Posterior vena cava (tissue), 2 donors: ENCODE measurements around the gene AR. TPM values are rescaled to one million over a fixed set of nuclear protein-coding genes. Genes with fewer than 3 reads are reported as not detected.

Experiments used
- DNase-seq: peaks from one replicate; pipeline ENCODE4 v3.0.0-alpha.2; 2020; ENCODE audit warnings: low spot score
- intact Hi-C, 2 donors: fragments of 100-400 bp; cut with DNase I; formaldehyde crosslinking; loops; one replicate each; pipeline versions ENCODE4 v1.14.1 to v1.14.2; 2022 to 2023
- total RNA-seq, 2 donors: library from RNA; stranded (reverse); fragmentation: NEBNext Ultra II Directional; extraction: Animal tissue kit (Norgen Biotek cat#: 25700); gene quantifications; one replicate each; pipeline ENCODE4 v1.2.1, GENCODE V29; 2021
- donor health status: DM: yes; HTN: yes; CAD: no.
- donor health status: DM: yes; HTN: yes; CAD: no.

Gene AR
- total RNA-seq, 2 donors from 2014 or later = 12.3 to 15.4 TPM

GRCh38 chrX:67718926-67719325 lies 175.1 kb downstream of the AR start:
- DNase-seq = no peak
- intact Hi-C loops = loop anchor here in 1 of 2 donors (5.0 kb wide), 1 partner anchor 987 kb away; no protein-coding TSS in a partner anchor

DNA sequence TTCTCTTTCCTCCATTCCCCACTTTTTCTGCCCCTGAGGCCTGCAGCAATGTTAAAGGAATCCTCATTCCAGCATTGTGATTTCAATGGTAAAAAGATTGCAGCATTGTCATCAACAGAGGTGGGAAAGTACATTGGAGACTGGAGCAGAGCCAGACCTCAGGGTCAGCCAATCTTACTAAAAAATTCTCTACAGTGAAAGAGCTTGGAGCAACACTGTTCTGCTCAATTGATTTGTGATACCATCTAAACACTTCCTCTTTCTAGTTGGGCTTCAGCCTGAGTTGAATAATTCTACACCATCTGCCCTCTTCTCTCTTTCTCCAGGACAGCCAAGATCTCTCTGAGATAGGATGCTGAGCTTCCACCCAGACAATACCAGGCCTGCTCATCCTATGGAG lies 176.5 kb downstream of the AR start:
- no peak for DNase-seq
- intact Hi-C loops = no loop called here

DNA sequence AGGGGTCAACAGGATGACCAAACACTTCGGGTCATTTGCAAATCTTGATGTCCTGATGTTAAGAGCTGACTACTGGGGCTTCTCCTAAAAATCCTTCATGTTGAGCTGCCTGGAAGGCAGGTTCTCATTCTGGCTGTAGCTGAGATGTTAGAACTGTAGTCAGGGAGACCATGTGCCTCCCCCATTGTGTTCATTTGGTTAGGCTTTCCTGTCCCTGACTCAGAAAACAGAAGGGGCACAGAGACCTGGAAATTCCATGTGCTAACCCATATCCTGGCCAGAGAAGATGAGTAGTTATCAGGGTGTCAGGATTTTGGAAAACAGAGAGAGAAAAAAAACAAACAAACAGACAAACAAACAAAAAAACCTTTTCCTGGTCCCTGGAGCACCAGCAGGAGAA lies 177.5 kb downstream of the AR start:
- DNase-seq = no peak
- intact Hi-C loops = no loop called here

DNA sequence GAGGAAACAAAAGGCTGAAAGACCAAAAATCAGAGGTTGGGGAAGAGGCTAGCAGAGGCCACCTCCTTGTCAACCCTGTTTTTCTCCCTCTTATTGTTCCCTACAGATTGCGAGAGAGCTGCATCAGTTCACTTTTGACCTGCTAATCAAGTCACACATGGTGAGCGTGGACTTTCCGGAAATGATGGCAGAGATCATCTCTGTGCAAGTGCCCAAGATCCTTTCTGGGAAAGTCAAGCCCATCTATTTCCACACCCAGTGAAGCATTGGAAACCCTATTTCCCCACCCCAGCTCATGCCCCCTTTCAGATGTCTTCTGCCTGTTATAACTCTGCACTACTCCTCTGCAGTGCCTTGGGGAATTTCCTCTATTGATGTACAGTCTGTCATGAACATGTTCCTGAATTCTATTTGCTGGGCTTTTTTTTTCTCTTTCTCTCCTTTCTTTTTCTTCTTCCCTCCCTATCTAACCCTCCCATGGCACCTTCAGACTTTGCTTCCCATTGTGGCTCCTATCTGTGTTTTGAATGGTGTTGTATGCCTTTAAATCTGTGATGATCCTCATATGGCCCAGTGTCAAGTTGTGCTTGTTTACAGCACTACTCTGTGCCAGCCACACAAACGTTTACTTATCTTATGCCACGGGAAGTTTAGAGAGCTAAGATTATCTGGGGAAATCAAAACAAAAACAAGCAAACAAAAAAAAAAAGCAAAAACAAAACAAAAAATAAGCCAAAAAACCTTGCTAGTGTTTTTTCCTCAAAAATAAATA lies 179.9 kb downstream of the AR start:
- no peak for DNase-seq
- intact Hi-C loops = no loop called here

DNA sequence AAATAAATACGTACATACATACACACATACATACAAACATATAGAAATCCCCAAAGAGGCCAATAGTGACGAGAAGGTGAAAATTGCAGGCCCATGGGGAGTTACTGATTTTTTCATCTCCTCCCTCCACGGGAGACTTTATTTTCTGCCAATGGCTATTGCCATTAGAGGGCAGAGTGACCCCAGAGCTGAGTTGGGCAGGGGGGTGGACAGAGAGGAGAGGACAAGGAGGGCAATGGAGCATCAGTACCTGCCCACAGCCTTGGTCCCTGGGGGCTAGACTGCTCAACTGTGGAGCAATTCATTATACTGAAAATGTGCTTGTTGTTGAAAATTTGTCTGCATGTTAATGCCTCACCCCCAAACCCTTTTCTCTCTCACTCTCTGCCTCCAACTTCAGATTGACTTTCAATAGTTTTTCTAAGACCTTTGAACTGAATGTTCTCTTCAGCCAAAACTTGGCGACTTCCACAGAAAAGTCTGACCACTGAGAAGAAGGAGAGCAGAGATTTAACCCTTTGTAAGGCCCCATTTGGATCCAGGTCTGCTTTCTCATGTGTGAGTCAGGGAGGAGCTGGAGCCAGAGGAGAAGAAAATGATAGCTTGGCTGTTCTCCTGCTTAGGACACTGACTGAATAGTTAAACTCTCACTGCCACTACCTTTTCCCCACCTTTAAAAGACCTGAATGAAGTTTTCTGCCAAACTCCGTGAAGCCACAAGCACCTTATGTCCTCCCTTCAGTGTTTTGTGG lies 180.7 kb downstream of the AR start:
- intact Hi-C loops = no loop called here
- no peak for DNase-seq

GRCh38 chrX:67725471-67725870 lies 181.7 kb downstream of the AR start:
- DNase-seq = no peak
- intact Hi-C loops = no loop called here

GRCh38 chrX:67726018-67726417 lies 182.2 kb downstream of the AR start:
- intact Hi-C loops = no loop called here
- no peak for DNase-seq

DNA sequence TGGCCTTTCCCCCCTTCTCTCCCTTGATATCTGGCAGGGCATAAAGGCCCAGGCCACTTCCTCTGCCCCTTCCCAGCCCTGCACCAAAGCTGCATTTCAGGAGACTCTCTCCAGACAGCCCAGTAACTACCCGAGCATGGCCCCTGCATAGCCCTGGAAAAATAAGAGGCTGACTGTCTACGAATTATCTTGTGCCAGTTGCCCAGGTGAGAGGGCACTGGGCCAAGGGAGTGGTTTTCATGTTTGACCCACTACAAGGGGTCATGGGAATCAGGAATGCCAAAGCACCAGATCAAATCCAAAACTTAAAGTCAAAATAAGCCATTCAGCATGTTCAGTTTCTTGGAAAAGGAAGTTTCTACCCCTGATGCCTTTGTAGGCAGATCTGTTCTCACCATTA lies 183.8 kb downstream of the AR start:
- intact Hi-C loops = no loop called here
- no peak for DNase-seq

DNA sequence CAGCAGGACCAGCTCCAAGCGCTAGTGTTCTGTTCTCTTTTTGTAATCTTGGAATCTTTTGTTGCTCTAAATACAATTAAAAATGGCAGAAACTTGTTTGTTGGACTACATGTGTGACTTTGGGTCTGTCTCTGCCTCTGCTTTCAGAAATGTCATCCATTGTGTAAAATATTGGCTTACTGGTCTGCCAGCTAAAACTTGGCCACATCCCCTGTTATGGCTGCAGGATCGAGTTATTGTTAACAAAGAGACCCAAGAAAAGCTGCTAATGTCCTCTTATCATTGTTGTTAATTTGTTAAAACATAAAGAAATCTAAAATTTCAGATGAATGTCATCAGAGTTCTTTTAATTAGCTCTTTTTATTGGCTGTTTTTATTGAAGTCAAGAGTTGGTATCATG lies 186.5 kb downstream of the AR start:
- DNase-seq = no peak
- intact Hi-C loops = no loop called here

GRCh38 chrX:67731061-67731460 lies 187.2 kb downstream of the AR start:
- DNase-seq = no peak
- intact Hi-C loops = no loop called here

- no peak for DNase-seq
These were observed 189.0 kb downstream of the AR start for GRCh38 chrX:67732864-67733263.

DNA sequence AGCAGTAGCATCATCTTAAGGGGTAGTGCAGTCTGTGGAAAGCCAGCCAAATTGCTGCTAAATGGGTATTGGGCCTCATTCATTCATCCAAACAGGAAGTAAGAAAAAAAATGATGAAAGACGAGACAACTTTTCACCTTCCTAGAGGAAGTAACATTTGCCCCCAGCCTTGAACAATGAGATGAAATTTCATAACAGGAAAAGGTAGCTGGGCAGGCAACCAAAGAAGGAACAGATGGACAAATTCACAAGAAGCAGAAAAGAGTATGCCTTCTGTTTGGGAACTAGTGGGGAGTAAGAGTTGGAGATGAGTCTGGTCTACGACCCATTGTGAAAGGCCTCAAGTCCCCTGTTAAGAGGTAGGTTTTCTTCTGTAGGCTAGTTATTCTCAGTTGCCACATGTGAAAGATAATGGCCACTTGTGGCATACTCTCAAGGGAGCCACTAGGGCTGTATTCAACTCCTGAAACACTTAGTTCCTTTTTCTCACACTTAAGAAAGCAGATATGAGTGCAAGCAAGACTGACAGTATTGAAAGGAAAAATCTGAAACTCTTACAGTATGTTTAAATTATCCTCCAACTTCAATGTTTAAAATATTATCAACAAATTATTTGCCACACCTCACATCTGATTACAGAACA lies 190.4 kb downstream of the AR start:
- intact Hi-C loops = no loop called here
- DNase-seq = no peak

More at GRCh38 chrX:67732864-67733263, 189.0 kb downstream of the AR start:
- intact Hi-C loops = no loop called here

GRCh38 chrX:67749536-67749935 lies 205.7 kb downstream of the AR start:
- DNase-seq = no peak

DNA sequence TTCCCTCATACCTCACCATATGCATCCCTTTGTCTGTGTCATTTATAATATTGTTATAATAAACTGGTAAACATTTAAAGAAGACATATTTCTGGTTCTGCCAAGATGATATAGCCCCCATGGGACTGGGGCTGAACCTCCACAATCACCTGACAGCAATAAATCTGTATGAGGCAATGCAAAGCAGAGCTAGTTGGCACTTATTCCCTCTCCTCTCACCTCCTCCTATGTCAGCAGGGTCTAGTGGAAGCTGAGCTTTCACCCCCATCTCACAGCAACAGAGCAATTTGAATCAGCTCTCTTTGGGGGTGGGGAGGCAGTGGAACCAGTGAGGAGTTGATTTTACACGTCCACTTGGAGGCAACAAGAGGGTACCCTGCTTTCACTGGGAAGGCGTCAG lies 206.9 kb downstream of the AR start:
- intact Hi-C loops = no loop called here
- no peak for DNase-seq

More at GRCh38 chrX:67749536-67749935, 205.7 kb downstream of the AR start:
- intact Hi-C loops = no loop called here

GRCh38 chrX:67759018-67759417 lies 215.2 kb downstream of the AR start:
- no peak for DNase-seq
- intact Hi-C loops = no loop called here

GRCh38 chrX:67777148-67777547 lies 233.3 kb downstream of the AR start:
- no peak for DNase-seq
- intact Hi-C loops = no loop called here

GRCh38 chrX:67779099-67779498 lies 235.3 kb downstream of the AR start:
- intact Hi-C loops = no loop called here
- DNase-seq = no peak
